H9 (cell line): Measurements from ENCODE around the gene PATL1. TPM values are rescaled to one million over a fixed set of nuclear protein-coding genes. Genes with fewer than 3 reads are reported as not detected.

Experiments
- DNase-seq: peaks from one replicate; pipeline ENCODE4 v3.0.0-alpha.2; 2017
- H2AFZ ChIP-seq: one replicate; pipeline ENCODE4 v1.6.1; 2013; ENCODE audit warnings: mild to moderate bottlenecking, low read length, control low read depth, moderate library complexity
- H2AK5ac ChIP-seq: 2 replicates; pipeline ENCODE4 v1.6.1; 2013; ENCODE audit warnings: low read length, control low read depth, mixed read lengths; ENCODE audit not compliant: insufficient read length
- H2BK120ac ChIP-seq: one replicate; pipeline ENCODE4 v1.6.1; 2013; ENCODE audit warnings: low read depth, mild to moderate bottlenecking, low read length, control low read depth, inconsistent platforms; ENCODE audit not compliant: poor library complexity, severe bottlenecking
- H2BK12ac ChIP-seq: 2 replicates; pipeline ENCODE4 v1.6.1; 2013; ENCODE audit warnings: low read length, control low read depth, mixed read lengths, low read depth; ENCODE audit not compliant: insufficient read length
- H2BK15ac ChIP-seq: 2 replicates; pipeline ENCODE4 v1.6.1; 2013; ENCODE audit warnings: low read depth, low read length, control low read depth
- H2BK20ac ChIP-seq: one replicate; pipeline ENCODE4 v1.6.1; 2013; ENCODE audit warnings: low read depth, mild to moderate bottlenecking, low read length, control low read depth, inconsistent platforms; ENCODE audit not compliant: poor library complexity, severe bottlenecking
- H2BK5ac ChIP-seq: 2 replicates; pipeline ENCODE4 v1.6.1; 2013; ENCODE audit warnings: low read length, control low read depth, mixed read lengths; ENCODE audit not compliant: insufficient read length
- H3K14ac ChIP-seq: 2 replicates; pipeline ENCODE4 v1.6.1; 2013; ENCODE audit warnings: low read length, control low read depth; ENCODE audit not compliant: insufficient read depth
- H3K18ac ChIP-seq: 2 replicates; pipeline ENCODE4 v1.6.1; 2013; ENCODE audit warnings: low read depth, mild to moderate bottlenecking, mixed read lengths, low read length, control low read depth; ENCODE audit not compliant: insufficient read length
- H3K23ac ChIP-seq: 2 replicates; pipeline ENCODE4 v1.6.1; 2013; ENCODE audit warnings: low read length, control low read depth, mixed read lengths, low read depth; ENCODE audit not compliant: insufficient read length
- H3K23me2 ChIP-seq: 2 replicates; pipeline ENCODE4 v1.6.1; 2013; ENCODE audit warnings: low read depth, mild to moderate bottlenecking, mixed read lengths, low read length, control low read depth; ENCODE audit not compliant: insufficient read length, poor library complexity, severe bottlenecking
- H3K27ac ChIP-seq: 2 replicates; pipeline ENCODE4 v1.5.1; 2013; ENCODE audit warnings: low read length, control low read depth, mixed read lengths, low read depth; ENCODE audit not compliant: insufficient read length
- H3K27me3 ChIP-seq: 2 replicates; pipeline ENCODE4 v1.6.1; 2013; ENCODE audit warnings: low read length, control low read depth, inconsistent platforms; ENCODE audit not compliant: insufficient read depth
- H3K4ac ChIP-seq: 2 replicates; pipeline ENCODE4 v1.6.1; 2013; ENCODE audit warnings: low read depth, mild to moderate bottlenecking, control low read depth, inconsistent platforms, low read length, moderate library complexity
- H3K4me1 ChIP-seq: 2 replicates; pipeline ENCODE4 v1.6.1; 2013; ENCODE audit warnings: low read length, control low read depth, inconsistent platforms; ENCODE audit not compliant: insufficient read depth
- H3K4me2 ChIP-seq: 2 replicates; pipeline ENCODE4 v1.6.1; 2013; ENCODE audit warnings: low read length, control low read depth, mixed read lengths; ENCODE audit not compliant: insufficient read length, insufficient read depth
- H3K56ac ChIP-seq: 2 replicates; pipeline ENCODE4 v1.6.1; 2013; ENCODE audit warnings: low read depth, mild to moderate bottlenecking, mixed read lengths, low read length, control low read depth; ENCODE audit not compliant: insufficient read length
- H3K79me1 ChIP-seq: 2 replicates; pipeline ENCODE4 v1.6.1; 2013; ENCODE audit warnings: low read depth, mild to moderate bottlenecking, moderate library complexity, low read length, control low read depth, inconsistent platforms; ENCODE audit not compliant: insufficient read depth, poor library complexity, severe bottlenecking
- H3K79me2 ChIP-seq: 2 replicates; pipeline ENCODE4 v1.6.1; 2013; ENCODE audit warnings: low read length, control low read depth, inconsistent platforms; ENCODE audit not compliant: insufficient read depth
- H3K9ac ChIP-seq: 2 replicates; pipeline ENCODE4 v1.6.1; 2013; ENCODE audit warnings: low read length, control low read depth, mixed read lengths; ENCODE audit not compliant: insufficient read length; ENCODE audit errors: extremely low read depth
- H3K9me3 ChIP-seq: one replicate; pipeline ENCODE4 v1.6.1; 2013; ENCODE audit warnings: low read depth, low read length, inconsistent platforms; ENCODE audit not compliant: control insufficient read depth
- H3T11ph ChIP-seq: one replicate; pipeline ENCODE4 v1.6.1; 2013; ENCODE audit warnings: mild to moderate bottlenecking, low read length, control low read depth, inconsistent platforms
- H4K20me1 ChIP-seq: one replicate; pipeline ENCODE4 v1.6.1; 2013; ENCODE audit not compliant: control insufficient read depth, insufficient read length, insufficient read depth
- H4K5ac ChIP-seq: 2 replicates; pipeline ENCODE4 v1.6.1; 2013; ENCODE audit warnings: low read depth, mild to moderate bottlenecking, mixed read lengths, low read length, control low read depth; ENCODE audit not compliant: insufficient read length
- H4K8ac ChIP-seq: replicated peaks from 2 replicates; pipeline ENCODE4 v1.6.1; 2013; ENCODE audit warnings: low read length, control low read depth, mixed read lengths, low read depth; ENCODE audit not compliant: insufficient read length
- H4K91ac ChIP-seq: 2 replicates; pipeline ENCODE4 v1.6.1; 2013; ENCODE audit warnings: low read depth, mild to moderate bottlenecking, moderate library complexity, mixed read lengths, low read length, control low read depth; ENCODE audit not compliant: insufficient read length
- H3K27ac Mint-ChIP-seq, 3 experiments: 2 replicates in 2 of 3; 3 replicates in 1 of 3; pipeline ENCODE4 v1.8.0; 2020 to 2021; ENCODE audit warnings: mixed read lengths in 3 of 3, mild to moderate bottlenecking in 1 of 3, moderate library complexity in 1 of 3
- H3K27me3 Mint-ChIP-seq: 2 replicates; pipeline ENCODE4 v1.8.0; 2021; ENCODE audit warnings: low read depth, mild to moderate bottlenecking, moderate library complexity, mixed read lengths
- H3K36me3 Mint-ChIP-seq, 3 experiments: 2 replicates in 2 of 3; 3 replicates in 1 of 3; pipeline ENCODE4 v1.8.0; 2020 to 2021; ENCODE audit warnings: low read depth in 3 of 3, mixed read lengths in 3 of 3; ENCODE audit not compliant: insufficient read depth in 1 of 3
- H3K4me1 Mint-ChIP-seq, 2 experiments: 2 replicates each; pipeline ENCODE4 v1.8.0; 2020; ENCODE audit warnings: mixed read lengths in 2 of 2
- H3K4me3 Mint-ChIP-seq, 2 experiments: 2 replicates in 1 of 2; 3 replicates in 1 of 2; pipeline ENCODE4 v1.8.0; 2020 to 2021; ENCODE audit warnings: mild to moderate bottlenecking in 2 of 2, mixed read lengths in 2 of 2, moderate library complexity in 1 of 2
- H3K9me3 Mint-ChIP-seq, 2 experiments: 2 replicates in 1 of 2; 3 replicates in 1 of 2; pipeline ENCODE4 v1.8.0; 2020; ENCODE audit warnings: mild to moderate bottlenecking in 2 of 2, mixed read lengths in 2 of 2, moderate library complexity in 1 of 2
- CTCF ChIP-seq: fragments of 200-600 bp; sonication (generic); conservative IDR thresholded peaks from 3 replicates; pipeline ENCODE4 v1.8.0; 2021; ENCODE audit warnings: antibody characterized with exemption, mild to moderate bottlenecking
- WGBS: extraction: QIAGEN DNeasy Blood & Tissue Kit; methylation state at CpG from one replicate; pipeline ENCODE4 v1.1.7; 2013; ENCODE audit warnings: missing lambda C conversion rate, low lambda C conversion rate, mixed read lengths; ENCODE audit not compliant: insufficient read length; ENCODE audit errors: extremely low coverage; 5-methylcytosine and 5-hydroxymethylcytosine counted together
- total RNA-seq: library from RNA; stranded (reverse); gene quantifications from 2 replicates; pipeline ENCODE4 v1.2.1, GENCODE V29; 2021

Gene PATL1
- total RNA-seq, 1 experiment from 2014 or later: 31.4 TPM

- Histone ChIP-seq H3K4me1 (no peaks in the 10 kb centered on the region), H3K9ac (no peak overlapping the region), H4K91ac (no peak overlapping the region), H3K27me3 (no peaks in the 10 kb centered on the region), H4K20me1 (no peaks in the 10 kb centered on the region), H3K27ac (no peak overlapping the region), H2BK5ac (no peak overlapping the region), H2BK15ac (no peak overlapping the region), H3T11ph (no peak overlapping the region), H2AFZ (no peak overlapping the region), H3K79me1 (no peaks in the 10 kb centered on the region), H4K8ac (no peak overlapping the region), H3K18ac (no peak overlapping the region), H3K23ac (no peak overlapping the region), H2BK120ac (no peak overlapping the region), H3K4ac (no peak overlapping the region), H2BK12ac (no peak overlapping the region), H2AK5ac (no peak overlapping the region), H3K79me2 (no peaks in the 10 kb centered on the region), H3K14ac (no peak overlapping the region), H2BK20ac (no peak overlapping the region), H3K4me2 (no peak overlapping the region), H4K5ac (no peak overlapping the region), H3K56ac (no peak overlapping the region), H3K9me3 (no peaks in the 10 kb centered on the region), H3K23me2 (no peaks in the 10 kb centered on the region)
- DNase-seq: no peak
- Mint-ChIP-seq H3K9me3 (peaks cover 3 to 4% of the 10 kb centered on the region in 2 experiments), H3K4me3 (no peak overlapping the region), H3K27me3 (no peaks in the 10 kb centered on the region), H3K27ac (no peak overlapping the region), H3K4me1 (peaks cover 3 to 10% of the 10 kb centered on the region in 2 experiments), H3K36me3 (no peaks in the 10 kb centered on the region; a peak in 1 of 7 replicates)
- no CpG with 5 or more reads among the region's 3 CpGs for WGBS
- TF ChIP-seq CTCF: no peak
These were observed 10.0 kb upstream of the PATL1 start for GRCh38 chr11:59678813-59679165.
